Vagina (tissue), 2 donors: ENCODE data around the gene MINDY4. TPM values are rescaled to one million over a fixed set of nuclear protein-coding genes. Genes with fewer than 3 reads are reported as not detected.
"Not testable (repeated sequence)": the region's sequence is repeated elsewhere in the genome, so short reads cannot be mapped to it uniquely, and the experiment has no call there.

Source experiments
- DNase-seq, 2 donors: peaks; one replicate each; pipeline ENCODE4 v3.0.0-alpha.2; 2017; ENCODE audit errors: extremely low spot score in 2 of 2
- H3K27ac ChIP-seq: fragments of 200-600 bp; sonication (generic); one replicate; pipeline ENCODE4 v1.5.1; 2019
- H3K27me3 ChIP-seq: fragments of 200-600 bp; sonication (generic); one replicate; pipeline ENCODE4 v1.5.1; 2019
- H3K36me3 ChIP-seq, 2 donors: fragments of 200-600 bp; sonication (generic); one replicate each; pipeline ENCODE4 v1.5.1; 2017 to 2019
- H3K4me1 ChIP-seq: fragments of 200-600 bp; sonication (generic); one replicate; pipeline ENCODE4 v1.5.1; 2019
- H3K4me3 ChIP-seq, 2 donors: fragments of 200-600 bp; sonication (generic); 1 replicate in 1 of 2; 2 replicates in 1 of 2; pipeline ENCODE4 v1.5.1; 2016 to 2019
- H3K9me3 ChIP-seq: fragments of 200-600 bp; sonication (generic); one replicate; pipeline ENCODE4 v1.5.1; 2019
- POLR2A ChIP-seq, 2 donors: fragments of 450-650 bp; IDR thresholded peaks; one replicate each; pipeline ENCODE4 v1.6.1; 2017; ENCODE audit warnings: antibody characterized with exemption in 2 of 2, mild to moderate bottlenecking in 2 of 2, moderate library complexity in 2 of 2
- POLR2AphosphoS5 ChIP-seq, 2 donors: sonication (generic); formaldehyde crosslinking; IDR thresholded peaks; one replicate each; pipeline ENCODE4 v1.9.0; 2017; ENCODE audit warnings: antibody characterized with exemption in 2 of 2, mild to moderate bottlenecking in 2 of 2, low read depth in 1 of 2; ENCODE audit not compliant: insufficient read depth in 1 of 2
- intact Hi-C: fragments of 100-400 bp; cut with DNase I; formaldehyde crosslinking; loops from one replicate; pipeline ENCODE4 v1.15.1; 2023
- total RNA-seq: library from RNA; depleted of rRNA; stranded (reverse); fragments of >200 nt; gene quantifications from one replicate; pipeline ENCODE4 v1.2.3, GENCODE V29; 2016
- TF ChIP-seq, protein P1 (sequence below), 3 experiments: fragments of 450-650 bp in 2 of 3; fragments of 200-600 bp in 1 of 3; sonication (generic) in 1 of 3; IDR thresholded peaks; one replicate each; pipeline ENCODE4 v1.5.1; 2017 to 2019; ENCODE audit warnings: antibody characterized with exemption in 3 of 3, mild to moderate bottlenecking in 2 of 3, moderate library complexity in 2 of 3

Gene MINDY4
- total RNA-seq, 1 donor from 2014 or later, result 10.3 TPM

DNA sequence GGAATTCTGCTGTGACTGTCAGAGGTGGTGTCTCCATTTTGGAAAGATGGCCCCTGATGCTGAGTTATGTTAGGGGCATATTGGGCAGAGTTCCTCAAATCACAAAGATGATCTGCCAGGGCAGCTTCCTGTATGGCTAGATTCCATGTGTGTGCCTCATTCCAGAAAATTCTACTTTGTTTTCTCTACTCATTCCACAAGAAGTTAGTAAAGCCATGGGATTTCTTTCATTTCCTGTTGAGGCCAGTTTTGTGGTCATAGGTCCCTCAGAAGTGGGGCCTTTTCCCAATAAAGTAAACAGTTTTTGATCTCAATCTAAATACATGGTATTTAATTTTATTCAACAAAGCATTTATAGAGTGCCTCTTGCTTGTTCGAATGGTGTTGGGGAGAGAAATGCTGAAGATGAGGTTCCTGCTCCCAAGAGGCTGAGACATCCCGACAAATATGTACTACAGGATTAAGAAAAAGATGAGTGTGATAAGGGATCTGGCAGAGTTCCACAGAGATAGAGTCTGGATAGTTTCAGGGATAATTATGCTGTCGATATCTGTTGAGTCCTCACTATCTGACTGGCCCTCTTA is 33.0 kb downstream of the MINDY4 start:
- intact Hi-C loops, result loop anchor here (5.0 to 10.0 kb wide), 2 partner anchors 173 to 321 kb away; no protein-coding TSS in a partner anchor

DNA sequence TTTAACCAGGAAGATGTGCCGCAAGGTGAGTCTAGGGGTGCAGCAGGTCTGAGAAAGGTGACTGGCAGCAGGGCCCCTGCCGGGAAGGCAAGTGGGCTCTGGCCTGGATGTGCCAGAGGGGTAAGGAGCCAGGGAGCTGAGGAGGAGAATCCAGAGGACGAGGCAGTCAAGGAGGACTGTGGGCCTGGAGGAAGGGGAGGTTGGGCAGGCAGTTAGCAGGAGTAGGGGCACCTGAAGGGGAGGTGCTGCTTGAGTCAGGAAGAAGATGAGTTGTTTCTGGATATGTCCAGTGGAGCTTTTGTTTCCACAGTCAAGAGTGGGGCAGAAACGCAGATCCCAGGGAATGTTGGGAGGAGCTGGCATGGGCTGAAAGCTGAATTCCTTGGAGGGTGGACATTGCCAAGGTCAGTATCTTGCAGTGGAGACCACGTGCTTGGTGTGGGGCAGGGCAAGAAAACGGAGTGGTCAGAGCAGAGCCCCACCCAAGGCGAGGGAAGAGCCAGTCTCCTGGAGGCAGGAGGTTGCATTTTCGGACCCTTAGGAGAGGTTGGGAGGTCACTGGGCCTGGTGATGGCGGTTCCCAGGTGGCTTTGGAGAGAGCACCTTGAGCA is 34.0 kb downstream of the MINDY4 start:
- no peaks in the 10 kb centered on the region for H3K27me3 ChIP-seq
- intact Hi-C loops, result loop anchor here (10.0 kb wide), 1 partner anchor 320 kb away; no protein-coding TSS in a partner anchor
- TF ChIP-seq POLR2A (IDR thresholded peaks at IDR 0.05), result no peak
- TF ChIP-seq, protein P1, sequence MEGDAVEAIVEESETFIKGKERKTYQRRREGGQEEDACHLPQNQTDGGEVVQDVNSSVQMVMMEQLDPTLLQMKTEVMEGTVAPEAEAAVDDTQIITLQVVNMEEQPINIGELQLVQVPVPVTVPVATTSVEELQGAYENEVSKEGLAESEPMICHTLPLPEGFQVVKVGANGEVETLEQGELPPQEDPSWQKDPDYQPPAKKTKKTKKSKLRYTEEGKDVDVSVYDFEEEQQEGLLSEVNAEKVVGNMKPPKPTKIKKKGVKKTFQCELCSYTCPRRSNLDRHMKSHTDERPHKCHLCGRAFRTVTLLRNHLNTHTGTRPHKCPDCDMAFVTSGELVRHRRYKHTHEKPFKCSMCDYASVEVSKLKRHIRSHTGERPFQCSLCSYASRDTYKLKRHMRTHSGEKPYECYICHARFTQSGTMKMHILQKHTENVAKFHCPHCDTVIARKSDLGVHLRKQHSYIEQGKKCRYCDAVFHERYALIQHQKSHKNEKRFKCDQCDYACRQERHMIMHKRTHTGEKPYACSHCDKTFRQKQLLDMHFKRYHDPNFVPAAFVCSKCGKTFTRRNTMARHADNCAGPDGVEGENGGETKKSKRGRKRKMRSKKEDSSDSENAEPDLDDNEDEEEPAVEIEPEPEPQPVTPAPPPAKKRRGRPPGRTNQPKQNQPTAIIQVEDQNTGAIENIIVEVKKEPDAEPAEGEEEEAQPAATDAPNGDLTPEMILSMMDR (IDR thresholded peaks at IDR 0.05), result no peak
- TF ChIP-seq POLR2AphosphoS5 (IDR thresholded peaks at IDR 0.05; ENCODE audit: insufficient read depth in 1 of 2, low read depth in 1 of 2), result no peak
- no peak overlapping the region for H3K4me3 ChIP-seq
- H3K9me3 ChIP-seq, result no peaks in the 10 kb centered on the region
- H3K27ac ChIP-seq, result no peak overlapping the region
- no peaks in the 10 kb centered on the region for H3K36me3 ChIP-seq
- peaks cover 29% of the 10 kb centered on the region for H3K4me1 ChIP-seq
- DNase-seq, result no peak

More for the DNA sequence above, 33.0 kb downstream of the MINDY4 start:
- Histone ChIP-seq H3K4me1 (peaks cover 39% of the 10 kb centered on the region), H3K27me3 (no peaks in the 10 kb centered on the region), H3K9me3 (no peaks in the 10 kb centered on the region), H3K36me3 (no peaks in the 10 kb centered on the region), H3K27ac (no peak overlapping the region), H3K4me3 (no peak overlapping the region)
- TF ChIP-seq, protein P1 (IDR thresholded peaks at IDR 0.05), result no peak
- TF ChIP-seq POLR2A (IDR thresholded peaks at IDR 0.05) (no peak), POLR2AphosphoS5 (IDR thresholded peaks at IDR 0.05; ENCODE audit: insufficient read depth in 1 of 2, low read depth in 1 of 2) (no peak)
- DNase-seq, result no peak

DNA sequence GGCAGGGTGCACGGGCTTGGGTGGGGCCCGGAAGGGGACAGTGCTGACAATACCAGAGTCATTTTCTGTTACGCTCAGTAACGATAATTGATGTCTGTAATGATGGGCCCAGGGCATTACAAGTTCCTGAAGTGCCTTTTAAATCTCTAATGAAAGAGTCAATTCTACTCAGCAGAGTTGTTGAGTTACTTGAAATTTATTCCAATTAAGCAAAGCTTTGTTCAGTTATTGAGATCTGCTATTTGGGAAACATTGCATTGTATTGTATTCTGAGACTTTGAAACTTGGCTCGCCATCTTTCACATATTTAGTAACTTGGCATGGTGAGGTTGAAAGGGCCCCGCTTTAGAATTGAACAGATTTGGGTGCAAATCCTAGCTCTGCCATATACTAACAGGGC is 34.7 kb downstream of the MINDY4 start:
- Histone ChIP-seq H3K36me3 (no peaks in the 10 kb centered on the region), H3K4me1 (peaks cover 22% of the 10 kb centered on the region), H3K4me3 (no peak overlapping the region), H3K27ac (no peak overlapping the region), H3K9me3 (no peaks in the 10 kb centered on the region), H3K27me3 (no peaks in the 10 kb centered on the region)
- DNase-seq, result no peak
- intact Hi-C loops, result loop anchor here (10.0 kb wide), 1 partner anchor 319 kb away; no protein-coding TSS in a partner anchor
- TF ChIP-seq POLR2AphosphoS5 (IDR thresholded peaks at IDR 0.05; ENCODE audit: insufficient read depth in 1 of 2, low read depth in 1 of 2) (no peak), POLR2A (IDR thresholded peaks at IDR 0.05) (no peak)

DNA sequence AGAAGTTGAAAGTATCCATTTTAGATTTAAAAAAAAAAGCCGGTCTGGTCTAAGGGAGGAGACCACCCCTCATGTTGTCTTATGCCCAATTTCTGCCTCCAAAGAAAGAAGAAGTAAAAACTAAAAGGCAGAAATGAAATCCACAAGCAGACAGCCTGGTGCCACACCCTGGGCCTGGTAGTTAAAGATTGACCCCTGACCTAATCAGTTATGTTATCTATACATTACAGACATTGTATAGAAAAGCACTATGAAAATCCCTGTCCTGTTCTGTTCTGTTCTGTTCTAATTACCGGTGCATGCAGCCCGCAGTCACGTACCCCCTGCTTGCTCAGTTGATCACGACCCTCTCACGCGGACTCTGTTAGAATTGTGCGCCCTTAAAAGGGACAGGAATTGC is 36.3 kb downstream of the MINDY4 start:
- not testable (repeated sequence) for H3K9me3 ChIP-seq, H3K36me3 ChIP-seq, H3K27me3 ChIP-seq, DNase-seq, H3K4me3 ChIP-seq, H3K27ac ChIP-seq
- peaks cover 17% of the 10 kb centered on the region for H3K4me1 ChIP-seq
- intact Hi-C loops, result loop anchor here (10.0 kb wide), 1 partner anchor 317 kb away; no protein-coding TSS in a partner anchor

DNA sequence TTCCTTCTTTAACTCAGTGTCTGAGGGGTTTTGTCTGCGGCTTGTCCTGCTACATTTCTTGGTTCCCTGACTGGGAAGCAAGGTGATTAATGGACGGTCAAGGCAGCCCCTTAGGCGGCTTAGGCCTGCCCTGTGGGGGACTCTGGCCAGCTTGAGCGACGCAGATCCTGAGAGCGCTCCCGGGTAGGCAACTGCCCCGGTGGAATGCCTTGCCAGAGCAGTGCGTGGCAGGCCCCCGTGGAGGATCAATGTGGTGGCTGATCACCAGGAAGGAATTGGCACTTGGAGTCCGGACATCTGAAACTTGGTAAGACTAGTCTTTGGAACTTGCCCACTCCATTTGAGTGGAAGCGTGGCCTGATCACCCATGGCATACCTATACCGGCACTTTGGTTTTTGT is 36.7 kb downstream of the MINDY4 start:
- peaks cover 17% of the 10 kb centered on the region for H3K4me1 ChIP-seq
- H3K27me3 ChIP-seq, DNase-seq, H3K4me3 ChIP-seq, H3K36me3 ChIP-seq, H3K27ac ChIP-seq, H3K9me3 ChIP-seq: not testable (repeated sequence)
- intact Hi-C loops, result loop anchor here (10.0 kb wide), 1 partner anchor 317 kb away; no protein-coding TSS in a partner anchor

DNA sequence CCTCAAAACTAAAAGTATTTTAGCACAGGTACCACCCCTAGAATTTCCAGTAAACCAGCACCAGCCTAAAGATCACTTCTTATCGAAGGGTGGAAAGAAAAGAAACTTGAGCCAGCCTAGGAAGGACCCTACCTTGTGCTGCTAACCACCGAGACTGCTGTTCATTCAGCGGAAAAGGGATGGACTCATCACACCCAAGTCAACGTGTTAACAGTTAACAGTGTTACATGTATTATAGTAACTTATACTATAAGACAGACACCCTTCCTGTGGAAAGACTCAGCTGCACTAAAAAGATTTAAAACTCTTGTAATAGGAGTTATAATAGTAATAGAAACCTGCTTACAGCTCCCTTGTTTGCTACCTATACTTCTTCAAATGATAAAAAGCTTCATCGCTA is 39.8 kb downstream of the MINDY4 start:
- DNase-seq, result no peak
- intact Hi-C loops, result no loop called here
- no peaks in the 10 kb centered on the region for H3K9me3 ChIP-seq
- H3K27me3 ChIP-seq, result no peaks in the 10 kb centered on the region
- H3K36me3 ChIP-seq, result no peaks in the 10 kb centered on the region
- TF ChIP-seq, protein P1 (IDR thresholded peaks at IDR 0.05), result no peak
- TF ChIP-seq POLR2A (IDR thresholded peaks at IDR 0.05) (no peak), POLR2AphosphoS5 (IDR thresholded peaks at IDR 0.05; ENCODE audit: insufficient read depth in 1 of 2, low read depth in 1 of 2) (no peak)
- peaks cover 20% of the 10 kb centered on the region for H3K4me1 ChIP-seq
- H3K4me3 ChIP-seq, result no peak overlapping the region
- no peak overlapping the region for H3K27ac ChIP-seq
